GM12878 (cell line): ENCODE measurements around the gene RAPSN. TPM values are rescaled to one million over a fixed set of nuclear protein-coding genes. Genes with fewer than 3 reads are reported as not detected.

Experiments
- ATAC-seq: fragments of 200-7000 bp; cut with Tn5 transposase; 3 replicates; pipeline ENCODE4 v1.9.1; 2020; ENCODE audit warnings: mild to moderate bottlenecking, moderate library complexity
- BruUV-seq: library from RNA; stranded (reverse); fragments of 400-500 nt; replicated peaks from 2 replicates; lab custom pipeline; 2021; lab: Mats Ljungman, UMichigan
- CTCF ChIA-PET: fragments of 300-600 bp; sonication (Branson Sonifier 250); formaldehyde crosslinking; extraction: SDS; loops from one replicate; lab custom pipeline; 2021; ENCODE audit warnings: inconsistent platforms; lab: Yijun Ruan, JAX
- POLR2A ChIA-PET: fragments of 350-600 bp; formaldehyde crosslinking; extraction: SDS; loops from one replicate; lab custom pipeline; 2021; ENCODE audit warnings: inconsistent platforms; lab: Charles Lee
- RAD21 ChIA-PET: fragments of 300-600 bp; sonication (Branson Sonifier 250); formaldehyde crosslinking; loops from one replicate; lab custom pipeline; 2023; ENCODE audit warnings: antibody characterized with exemption; ENCODE audit not compliant: unreplicated experiment; lab: Charles Lee
- SMC1A ChIA-PET: fragments of 300-600 bp; sonication (Branson Sonifier 250); formaldehyde crosslinking; loops from one replicate; lab custom pipeline; 2023; ENCODE audit not compliant: unreplicated experiment, uncharacterized antibody; lab: Charles Lee
- DNase-seq: peaks from one replicate; pipeline ENCODE4 v3.0.0-alpha.2; 2011; ENCODE audit warnings: low read depth, low spot score
- FAIRE-seq: peaks from 3 replicates; lab custom pipeline; 2011; peaks lifted over from hg19 to GRCh38; lab: Jason Lieb, UNC
- H2AFZ ChIP-seq: 2 replicates; pipeline ENCODE4 v1.6.0; 2011; ENCODE audit warnings: low read depth, low read length, control low read depth; ENCODE audit not compliant: control insufficient read depth
- H3K27ac ChIP-seq: 2 replicates; pipeline ENCODE4 v1.5.1; 2011; ENCODE audit warnings: control low read depth; ENCODE audit not compliant: control insufficient read depth, insufficient read depth
- H3K27me3 ChIP-seq, 2 experiments: replicated peaks in 1 of 2; 2 replicates each; pipeline versions ENCODE4 v1.6.0 to v1.6.1; 2011; ENCODE audit warnings: low read length in 1 of 2; ENCODE audit not compliant: control insufficient read depth in 2 of 2, insufficient read depth in 2 of 2
- H3K36me3 ChIP-seq, 2 experiments: 2 replicates each; pipeline ENCODE4 v1.5.1; 2011; ENCODE audit warnings: low read length in 1 of 2; ENCODE audit not compliant: control insufficient read depth in 2 of 2, insufficient read depth in 2 of 2
- H3K4me1 ChIP-seq: 2 replicates; pipeline ENCODE4 v1.6.1; 2011; ENCODE audit warnings: mild to moderate bottlenecking, low read length, moderate library complexity, mixed read lengths; ENCODE audit not compliant: control insufficient read depth, insufficient read depth
- H3K4me2 ChIP-seq: 2 replicates; pipeline ENCODE4 v1.6.0; 2011; ENCODE audit warnings: control low read depth; ENCODE audit not compliant: control insufficient read depth, insufficient read depth
- H3K4me3 ChIP-seq: fragments of 200-600 bp; sonication (generic); 2 replicates; pipeline ENCODE4 v1.5.1; 2016
- H3K79me2 ChIP-seq: 2 replicates; pipeline ENCODE4 v1.6.0; 2011; ENCODE audit warnings: low read length; ENCODE audit not compliant: control insufficient read depth, insufficient read depth
- H3K9ac ChIP-seq: 2 replicates; pipeline ENCODE4 v1.8.0; 2011; ENCODE audit warnings: low read length, control low read depth, mixed read lengths; ENCODE audit not compliant: control insufficient read depth, insufficient read depth
- H3K9me3 ChIP-seq: replicated peaks from 3 replicates; pipeline ENCODE4 v1.5.1; 2011; ENCODE audit warnings: mild to moderate bottlenecking, low read length; ENCODE audit not compliant: control insufficient read depth, insufficient read depth
- H4K20me1 ChIP-seq: 2 replicates; pipeline ENCODE4 v1.6.0; 2011; ENCODE audit not compliant: control insufficient read depth, insufficient read depth
- ATF7 ChIP-seq: fragments of 450-650 bp; IDR thresholded peaks from 2 replicates; pipeline ENCODE4 v1.6.1; 2016; ENCODE audit warnings: low read depth, mild to moderate bottlenecking
- BCLAF1 ChIP-seq: fragments of 450-650 bp; IDR thresholded peaks from 2 replicates; pipeline ENCODE4 v1.6.1; 2017; ENCODE audit warnings: antibody characterized with exemption, mild to moderate bottlenecking, moderate library complexity
- CBFB ChIP-seq: IDR thresholded peaks from 2 replicates; pipeline ENCODE4 v1.6.1; 2016; ENCODE audit warnings: antibody characterized with exemption, low read depth
- E2F8 ChIP-seq: fragments of 450-650 bp; IDR thresholded peaks from 2 replicates; pipeline ENCODE4 v1.6.1; 2018; ENCODE audit warnings: mild to moderate bottlenecking, low read depth, moderate library complexity; ENCODE audit not compliant: partially characterized antibody
- FOS ChIP-seq: IDR thresholded peaks from 3 replicates; pipeline ENCODE4 v1.6.1; 2011; ENCODE audit warnings: borderline replicate concordance; ENCODE audit not compliant: insufficient read length; ENCODE audit errors: extremely low read depth
- IKZF2 ChIP-seq, 2 experiments: fragments of 450-650 bp; IDR thresholded peaks; 2 replicates each; pipeline ENCODE4 v1.6.1; 2017; ENCODE audit warnings: mild to moderate bottlenecking in 2 of 2, moderate library complexity in 2 of 2
- KLF5 ChIP-seq: fragments of 450-650 bp; IDR thresholded peaks from 2 replicates; pipeline ENCODE4 v1.6.1; 2014; ENCODE audit warnings: mild to moderate bottlenecking; ENCODE audit not compliant: partially characterized antibody
- MLLT1 ChIP-seq: fragments of 450-650 bp; IDR thresholded peaks from 2 replicates; pipeline ENCODE4 v1.6.1; 2016; ENCODE audit warnings: mild to moderate bottlenecking
- MTA2 ChIP-seq: fragments of 450-650 bp; IDR thresholded peaks from 2 replicates; pipeline ENCODE4 v1.6.1; 2016; ENCODE audit warnings: low read depth, mild to moderate bottlenecking, moderate library complexity
- POLR2AphosphoS2 ChIP-seq: IDR thresholded peaks from 2 replicates; pipeline ENCODE4 v1.6.1; 2011; ENCODE audit warnings: low read depth, mild to moderate bottlenecking, low read length, improper control_type of control experiment, moderate library complexity
- RAD51 ChIP-seq: fragments of 450-650 bp; IDR thresholded peaks from 2 replicates; pipeline ENCODE4 v1.6.1; 2016; ENCODE audit warnings: moderate library complexity, mild to moderate bottlenecking, inconsistent platforms
- SMAD1 ChIP-seq: fragments of 450-650 bp; IDR thresholded peaks from 2 replicates; pipeline ENCODE4 v1.6.1; 2018; ENCODE audit warnings: mild to moderate bottlenecking, low read depth; ENCODE audit not compliant: partially characterized antibody
- SUZ12 ChIP-seq: fragments of 200-600 bp; sonication (generic); IDR thresholded peaks from one replicate; pipeline ENCODE4 v1.6.1; 2018; ENCODE audit warnings: antibody characterized with exemption, mild to moderate bottlenecking; ENCODE audit not compliant: unreplicated experiment
- TCF12 ChIP-seq: IDR thresholded peaks from 2 replicates; pipeline ENCODE4 v1.6.1; 2011; ENCODE audit warnings: low read depth, mild to moderate bottlenecking, low read length
- USF1 ChIP-seq: IDR thresholded peaks from 2 replicates; pipeline ENCODE4 v1.6.1; 2011; ENCODE audit warnings: borderline replicate concordance, low read depth, mild to moderate bottlenecking, moderate library complexity, mixed read lengths, low read length; ENCODE audit not compliant: insufficient read depth; ENCODE audit errors: extremely low read length
- YBX1 ChIP-seq: fragments of 450-650 bp; IDR thresholded peaks from 2 replicates; pipeline ENCODE4 v1.6.1; 2016; ENCODE audit warnings: antibody characterized with exemption
- ZNF217 ChIP-seq: fragments of 450-650 bp; IDR thresholded peaks from 2 replicates; pipeline ENCODE4 v1.6.1; 2017; ENCODE audit warnings: antibody characterized with exemption, mild to moderate bottlenecking
- WGBS: methylation state at CpG from one replicate; pipeline ENCODE4 v1.1.6; 2016; ENCODE audit warnings: low lambda C conversion rate; ENCODE audit not compliant: insufficient replicate concordance, insufficient coverage; ENCODE audit errors: missing lambda C conversion rate; 5-methylcytosine and 5-hydroxymethylcytosine counted together
- in situ Hi-C: fragments of 300-500 bp; cut with MboI; formaldehyde crosslinking; loops from 9 replicates; pipeline ENCODE4 v1.14.3; 2018; ENCODE audit warnings: mixed read lengths
- intact Hi-C: fragments of 100-400 bp; cut with micrococcal nuclease; formaldehyde crosslinking; loops from one replicate; pipeline ENCODE4 v1.14.2; 2022; ENCODE audit not compliant: unreplicated experiment
- polyA plus RNA-seq, 11 experiments: library from polyadenylated mRNA; depleted of rRNA in 4 of 11; unstranded in 6 of 11; stranded (reverse) in 5 of 11; fragments of >200 nt; fragmentation: Nextera tagmentation in 4 of 11; fragmentation: Illumina TruSeq in 1 of 11; extraction: Ambion mirVana in 4 of 11; extraction: Trizol in 1 of 11; gene quantifications; 1 replicate in 1 of 11; 2 replicates in 10 of 11; pipeline versions ENCODE4 v1.2.1 to v1.2.3, GENCODE V29; 2011 to 2016; ENCODE audit warnings: inconsistent platforms in 2 of 11, missing spikeins in 2 of 11, low read depth in 1 of 11
- total RNA-seq, 4 experiments: library from RNA; depleted of rRNA in 3 of 4; stranded (reverse); fragments of >200 nt in 3 of 4; fragmentation: Illumina TruSeq in 1 of 4; extraction: Trizol in 1 of 4; gene quantifications; 2 replicates each; pipeline versions ENCODE4 v1.2.1 to v1.2.3, GENCODE V29; 2013 to 2021

The RAPSN gene
- total and polyA plus RNA-seq, 10 of the 15 experiments (the other 5 are each of a cell fraction or from before 2014, with no cell fraction given): 0.08 to 0.23 (median 0.14) TPM; not detected in 6

GRCh38 chr11:47466201-47466600 lies 17.3 kb upstream of the RAPSN start:
- Histone ChIP-seq H3K27ac (no peak overlapping the region), H2AFZ (no peak overlapping the region), H3K9me3 (no peaks in the 10 kb centered on the region), H4K20me1 (no peaks in the 10 kb centered on the region; the same call in 1 of the 2 replicates), H3K4me1 (no peaks in the 10 kb centered on the region), H3K9ac (no peak overlapping the region), H3K36me3 (peaks cover 28 to 35% of the 10 kb centered on the region in 2 experiments), H3K79me2 (no peaks in the 10 kb centered on the region; the same call in 1 of the 2 replicates), H3K27me3 (no peaks in the 10 kb centered on the region), H3K4me2 (no peak overlapping the region), H3K4me3 (no peak overlapping the region)
- ChIA-PET POLR2A (interaction anchor here (0.6 kb wide), 1 partner anchor 43 kb away, joined by 3 read pairs; no protein-coding TSS in a partner anchor), RAD21 (interaction anchor here (0.6 kb wide), 1 partner anchor 103 kb away, joined by 3 read pairs; no protein-coding TSS in a partner anchor), SMC1A (interaction anchor here (0.7 kb wide), 1 partner anchor 21 kb away, joined by 3 read pairs; no protein-coding TSS in a partner anchor), CTCF (interaction anchor here (0.7 kb wide), 1 partner anchor 15 kb away, joined by 3 read pairs; no protein-coding TSS in a partner anchor)
- no peak for DNase-seq
- in situ Hi-C loops (no loop called here), intact Hi-C loops (no loop called here)
- no peak for FAIRE-seq
- 74% methylated on average over 5 of the region's 5 CpGs for WGBS
- no peak for ATAC-seq
- no TSS peak for BruUV-seq
- TF ChIP-seq MTA2 (no peak), IKZF2 (IDR thresholded peaks at IDR 0.05) (no peak), FOS (no peak), CBFB (no peak), POLR2AphosphoS2 (no peak), ZNF217 (no peak), USF1 (no peak), ATF7 (no peak), YBX1 (no peak), MLLT1 (no peak), TCF12 (no peak), BCLAF1 (no peak), SMAD1 (no peak), SUZ12 (no peak), E2F8 (no peak), RAD51 (no peak), KLF5 (no peak)
